Measurements from ENCODE around the gene HMCN1.

HMCN1 gene

DNA sequence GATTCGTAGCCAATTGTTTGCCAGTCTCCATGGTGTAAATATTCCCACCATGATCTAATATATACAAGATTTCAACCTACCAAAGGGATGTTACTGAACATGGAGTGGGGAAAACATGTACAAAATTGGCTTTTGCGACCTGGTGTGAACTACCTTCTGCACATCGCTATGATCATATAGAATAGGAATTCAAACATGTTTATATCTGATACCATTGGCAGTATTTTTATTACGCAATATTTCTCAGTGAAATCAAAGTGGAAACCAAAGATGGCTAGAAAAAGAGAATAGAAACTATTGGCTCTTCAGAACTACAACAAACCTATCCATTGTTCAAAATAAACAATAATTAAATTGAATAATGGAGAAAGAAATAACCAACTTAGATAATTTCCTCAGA, 355.7 kb downstream of the HMCN1 start:
- TF ChIP-seq, protein P1, sequence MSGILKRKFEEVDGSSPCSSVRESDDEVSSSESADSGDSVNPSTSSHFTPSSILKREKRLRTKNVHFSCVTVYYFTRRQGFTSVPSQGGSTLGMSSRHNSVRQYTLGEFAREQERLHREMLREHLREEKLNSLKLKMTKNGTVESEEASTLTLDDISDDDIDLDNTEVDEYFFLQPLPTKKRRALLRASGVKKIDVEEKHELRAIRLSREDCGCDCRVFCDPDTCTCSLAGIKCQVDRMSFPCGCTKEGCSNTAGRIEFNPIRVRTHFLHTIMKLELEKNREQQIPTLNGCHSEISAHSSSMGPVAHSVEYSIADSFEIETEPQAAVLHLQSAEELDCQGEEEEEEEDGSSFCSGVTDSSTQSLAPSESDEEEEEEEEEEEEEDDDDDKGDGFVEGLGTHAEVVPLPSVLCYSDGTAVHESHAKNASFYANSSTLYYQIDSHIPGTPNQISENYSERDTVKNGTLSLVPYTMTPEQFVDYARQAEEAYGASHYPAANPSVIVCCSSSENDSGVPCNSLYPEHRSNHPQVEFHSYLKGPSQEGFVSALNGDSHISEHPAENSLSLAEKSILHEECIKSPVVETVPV (CRISPR knock-in tag; IDR thresholded peaks at IDR 0.05): no peak
- TF ChIP-seq ZFP30 (CRISPR knock-in tag; IDR thresholded peaks at IDR 0.05) (no peak), TOX (CRISPR knock-in tag; IDR thresholded peaks at IDR 0.05; ENCODE audit: borderline replicate concordance) (no peak), ISL1 (CRISPR knock-in tag; IDR thresholded peaks at IDR 0.05) (no peak), ZNF565 (CRISPR knock-in tag; conservative IDR thresholded peaks at IDR 0.05; ENCODE audit: low read depth) (no peak), CSDC2 (CRISPR knock-in tag; IDR thresholded peaks at IDR 0.05) (no peak), ZC3H10 (CRISPR knock-in tag; IDR thresholded peaks at IDR 0.05) (no peak), ESRRG (CRISPR knock-in tag; IDR thresholded peaks at IDR 0.05) (no peak), OSR1 (CRISPR knock-in tag; IDR thresholded peaks at IDR 0.05) (no peak)
- ATAC-seq: no peak

DNA sequence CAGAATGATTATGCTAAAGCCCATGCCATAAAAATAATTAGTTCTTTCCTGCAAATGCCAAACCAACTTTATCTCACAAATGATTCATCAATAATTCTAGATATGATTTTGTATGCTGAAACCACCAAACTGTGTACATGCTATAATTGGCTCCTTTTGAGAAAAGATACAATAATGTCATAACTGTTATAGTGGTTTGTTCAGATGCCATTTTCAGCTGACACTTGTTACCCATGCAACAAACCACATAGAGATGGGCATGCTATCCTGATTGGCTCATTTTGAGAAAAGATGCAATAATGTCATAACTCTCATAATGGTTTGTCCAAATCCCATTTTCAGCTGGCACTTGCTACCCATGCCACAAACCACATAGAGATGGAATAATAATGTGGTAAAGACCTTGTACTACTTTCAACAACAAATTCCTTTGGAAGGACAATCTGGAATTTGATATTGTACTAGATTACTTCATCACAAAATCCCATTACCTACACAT, 357.1 kb downstream of the HMCN1 start:
- no peak for TF ChIP-seq PPARA (CRISPR knock-in tag; IDR thresholded peaks at IDR 0.05; ENCODE audit: borderline replicate concordance)
- no peak for TF ChIP-seq SNAI2 (CRISPR knock-in tag; IDR thresholded peaks at IDR 0.05)
- TF ChIP-seq TSHZ2 (CRISPR knock-in tag; IDR thresholded peaks at IDR 0.05): no peak
- no peak for TF ChIP-seq ZFP3 (CRISPR knock-in tag; IDR thresholded peaks at IDR 0.05)
- TF ChIP-seq, protein P2, sequence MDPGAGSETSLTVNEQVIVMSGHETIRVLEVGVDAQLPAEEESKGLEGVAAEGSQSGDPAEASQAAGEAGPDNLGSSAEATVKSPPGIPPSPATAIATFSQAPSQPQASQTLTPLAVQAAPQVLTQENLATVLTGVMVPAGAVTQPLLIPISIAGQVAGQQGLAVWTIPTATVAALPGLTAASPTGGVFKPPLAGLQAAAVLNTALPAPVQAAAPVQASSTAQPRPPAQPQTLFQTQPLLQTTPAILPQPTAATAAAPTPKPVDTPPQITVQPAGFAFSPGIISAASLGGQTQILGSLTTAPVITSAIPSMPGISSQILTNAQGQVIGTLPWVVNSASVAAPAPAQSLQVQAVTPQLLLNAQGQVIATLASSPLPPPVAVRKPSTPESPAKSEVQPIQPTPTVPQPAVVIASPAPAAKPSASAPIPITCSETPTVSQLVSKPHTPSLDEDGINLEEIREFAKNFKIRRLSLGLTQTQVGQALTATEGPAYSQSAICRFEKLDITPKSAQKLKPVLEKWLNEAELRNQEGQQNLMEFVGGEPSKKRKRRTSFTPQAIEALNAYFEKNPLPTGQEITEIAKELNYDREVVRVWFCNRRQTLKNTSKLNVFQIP (CRISPR knock-in tag; IDR thresholded peaks at IDR 0.05; ENCODE audit: borderline replicate concordance, low read depth): no peak
- TF ChIP-seq GLIS3 (CRISPR knock-in tag; IDR thresholded peaks at IDR 0.05): no peak
- TF ChIP-seq, protein P1 (CRISPR knock-in tag; IDR thresholded peaks at IDR 0.05): no peak
- TF ChIP-seq, protein P3, sequence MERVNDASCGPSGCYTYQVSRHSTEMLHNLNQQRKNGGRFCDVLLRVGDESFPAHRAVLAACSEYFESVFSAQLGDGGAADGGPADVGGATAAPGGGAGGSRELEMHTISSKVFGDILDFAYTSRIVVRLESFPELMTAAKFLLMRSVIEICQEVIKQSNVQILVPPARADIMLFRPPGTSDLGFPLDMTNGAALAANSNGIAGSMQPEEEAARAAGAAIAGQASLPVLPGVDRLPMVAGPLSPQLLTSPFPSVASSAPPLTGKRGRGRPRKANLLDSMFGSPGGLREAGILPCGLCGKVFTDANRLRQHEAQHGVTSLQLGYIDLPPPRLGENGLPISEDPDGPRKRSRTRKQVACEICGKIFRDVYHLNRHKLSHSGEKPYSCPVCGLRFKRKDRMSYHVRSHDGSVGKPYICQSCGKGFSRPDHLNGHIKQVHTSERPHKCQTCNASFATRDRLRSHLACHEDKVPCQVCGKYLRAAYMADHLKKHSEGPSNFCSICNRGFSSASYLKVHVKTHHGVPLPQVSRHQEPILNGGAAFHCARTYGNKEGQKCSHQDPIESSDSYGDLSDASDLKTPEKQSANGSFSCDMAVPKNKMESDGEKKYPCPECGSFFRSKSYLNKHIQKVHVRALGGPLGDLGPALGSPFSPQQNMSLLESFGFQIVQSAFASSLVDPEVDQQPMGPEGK (CRISPR knock-in tag; IDR thresholded peaks at IDR 0.05; ENCODE audit: borderline replicate concordance): no peak
- no peak for TF ChIP-seq ZNF8 (CRISPR knock-in tag; IDR thresholded peaks at IDR 0.05)
- TF ChIP-seq, protein P4, sequence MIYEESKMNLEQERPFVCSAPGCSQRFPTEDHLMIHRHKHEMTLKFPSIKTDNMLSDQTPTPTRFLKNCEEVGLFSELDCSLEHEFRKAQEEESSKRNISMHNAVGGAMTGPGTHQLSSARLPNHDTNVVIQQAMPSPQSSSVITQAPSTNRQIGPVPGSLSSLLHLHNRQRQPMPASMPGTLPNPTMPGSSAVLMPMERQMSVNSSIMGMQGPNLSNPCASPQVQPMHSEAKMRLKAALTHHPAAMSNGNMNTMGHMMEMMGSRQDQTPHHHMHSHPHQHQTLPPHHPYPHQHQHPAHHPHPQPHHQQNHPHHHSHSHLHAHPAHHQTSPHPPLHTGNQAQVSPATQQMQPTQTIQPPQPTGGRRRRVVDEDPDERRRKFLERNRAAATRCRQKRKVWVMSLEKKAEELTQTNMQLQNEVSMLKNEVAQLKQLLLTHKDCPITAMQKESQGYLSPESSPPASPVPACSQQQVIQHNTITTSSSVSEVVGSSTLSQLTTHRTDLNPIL (CRISPR knock-in tag; IDR thresholded peaks at IDR 0.05; ENCODE audit: low read depth): no peak
- TF ChIP-seq BACH2 (CRISPR knock-in tag; IDR thresholded peaks at IDR 0.05; ENCODE audit: borderline replicate concordance): no peak
- no peak for TF ChIP-seq ZNF70 (CRISPR knock-in tag; IDR thresholded peaks at IDR 0.05)
- no peak for ATAC-seq

DNA sequence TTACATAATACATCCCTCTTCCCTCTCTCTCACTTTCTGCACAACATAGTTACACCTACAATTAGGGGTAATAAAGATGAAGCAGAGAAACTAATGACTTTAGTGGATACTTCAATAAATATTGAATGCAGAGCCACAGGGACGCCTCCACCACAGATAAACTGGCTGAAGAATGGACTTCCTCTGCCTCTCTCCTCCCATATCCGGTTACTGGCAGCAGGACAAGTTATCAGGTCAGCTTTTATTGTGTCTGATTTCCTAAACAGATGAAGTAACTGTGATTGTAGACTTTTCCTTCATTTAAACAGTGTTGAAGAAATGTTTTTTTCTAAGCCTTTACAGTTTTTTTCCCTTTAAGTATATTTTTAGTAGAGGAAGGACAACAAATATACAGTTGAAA, 359.2 kb downstream of the HMCN1 start:
- ATAC-seq: peak; percentile 67
- TF ChIP-seq PPARA (CRISPR knock-in tag; IDR thresholded peaks at IDR 0.05; ENCODE audit: borderline replicate concordance) (no peak), BACH2 (CRISPR knock-in tag; IDR thresholded peaks at IDR 0.05; ENCODE audit: borderline replicate concordance) (no peak)
